IPS-11a (cell line): ENCODE measurements around the gene LMOD2.
"Not testable (repeated sequence)": the region's sequence is repeated elsewhere in the genome, so short reads cannot be mapped to it uniquely, and the experiment has no call there.

Source experiments
- H3K4me3 ChIP-seq: one replicate; pipeline ENCODE4 v1.5.1; 2013; ENCODE audit warnings: low read depth, low read length, control low read depth

LMOD2 gene

DNA sequence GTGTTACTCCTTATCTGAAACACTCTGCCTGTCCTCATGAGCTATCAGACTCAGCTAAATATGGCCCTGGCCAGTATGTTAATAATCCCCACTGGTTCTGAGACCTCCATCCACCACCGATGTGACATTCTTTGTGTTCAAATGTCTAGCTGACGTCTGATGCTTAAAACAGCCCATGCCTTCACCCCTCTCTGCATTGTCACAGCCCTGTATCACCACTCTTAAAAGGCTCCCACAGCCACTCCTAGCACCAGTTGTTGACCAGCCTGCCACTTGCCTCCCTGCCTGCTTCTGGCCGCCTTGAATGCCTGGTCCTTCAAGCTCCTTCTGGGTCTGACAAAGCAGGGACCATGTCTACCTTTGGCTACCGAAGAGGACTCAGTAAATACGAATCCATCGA lies at the start of gene LMOD2:
TSS of gene LMOD2 (plus strand) at position 253 of the 400 bp plus-strand sequence. CDS start at position 351, 98 bp downstream.
- H3K4me3 ChIP-seq, result no peak within 1 kb of the TSS

DNA sequence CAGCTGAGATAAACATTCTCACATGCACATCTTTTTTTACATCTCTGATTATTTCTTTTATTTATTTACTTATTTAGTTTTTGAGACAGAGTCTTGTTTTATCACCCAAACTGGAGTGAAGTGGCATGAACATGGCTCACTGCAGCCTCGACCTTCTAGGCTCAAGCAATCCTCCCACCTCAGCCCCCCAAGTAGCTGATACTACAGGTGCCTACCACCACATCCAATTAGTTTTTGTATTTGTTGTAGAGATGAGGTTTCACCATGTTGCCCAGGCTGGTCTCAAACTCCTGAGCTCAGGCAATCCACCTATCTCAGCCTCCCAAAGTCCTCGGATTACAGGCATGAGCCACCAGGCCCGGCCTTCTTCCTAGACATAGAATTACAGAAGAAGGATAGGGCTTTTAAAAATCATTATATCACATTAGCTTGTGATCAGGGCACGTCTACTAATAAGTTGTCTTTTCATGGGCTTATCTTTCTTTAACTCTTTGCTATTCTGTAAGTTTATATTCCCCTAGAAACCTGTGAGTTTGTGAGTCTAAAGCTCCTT lies 48.2 kb upstream of the LMOD2 start:
- no peak overlapping the region for H3K4me3 ChIP-seq

DNA sequence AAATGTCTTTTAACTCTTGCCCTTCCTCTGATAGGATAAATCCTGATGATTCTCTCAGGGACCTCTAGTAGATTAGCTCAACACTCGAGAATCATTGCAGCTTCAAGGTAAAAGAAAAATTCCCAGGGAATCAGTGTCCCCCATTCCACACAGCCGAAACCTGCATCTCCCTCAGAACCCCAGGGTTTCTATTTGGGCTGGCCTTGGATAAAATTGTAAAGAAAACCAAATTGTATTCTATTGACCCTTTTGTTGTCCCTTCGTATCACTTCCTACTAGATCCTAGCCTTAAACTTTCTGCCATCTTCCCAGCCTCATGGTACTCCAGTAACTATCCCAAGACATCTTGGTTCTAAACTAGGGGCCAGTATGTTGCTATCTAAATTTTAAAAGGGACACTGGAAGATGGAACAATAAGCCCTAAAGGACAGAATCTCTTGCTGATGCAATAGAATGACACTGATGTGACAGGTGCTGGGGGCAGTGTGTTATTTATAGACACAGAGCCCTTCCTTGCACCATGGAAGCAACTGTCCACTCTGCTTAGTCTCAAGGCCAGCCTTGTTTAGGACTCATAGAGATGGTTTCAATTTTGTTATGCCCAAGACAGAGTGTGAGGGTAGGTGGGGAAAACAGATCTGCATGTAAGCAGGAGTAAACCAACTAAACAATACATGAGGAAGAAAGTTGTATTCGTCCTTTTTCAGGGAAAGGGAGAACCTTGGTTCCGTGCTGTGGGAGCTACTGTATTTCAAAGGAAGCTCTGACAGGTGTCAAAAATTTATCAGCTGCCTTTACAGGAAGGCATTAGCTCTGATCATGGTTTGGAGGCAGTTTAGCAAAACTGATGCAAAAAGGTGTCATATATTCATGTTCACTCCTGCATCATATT lies 46.4 kb upstream of the LMOD2 start:
- H3K4me3 ChIP-seq, result no peak overlapping the region

- no peak overlapping the region for H3K4me3 ChIP-seq
Measured at GRCh38 chr7:123609883-123610239, 45.8 kb upstream of the LMOD2 start.

- H3K4me3 ChIP-seq, result no peak overlapping the region
Measured at GRCh38 chr7:123612024-123612423, 43.6 kb upstream of the LMOD2 start.

DNA sequence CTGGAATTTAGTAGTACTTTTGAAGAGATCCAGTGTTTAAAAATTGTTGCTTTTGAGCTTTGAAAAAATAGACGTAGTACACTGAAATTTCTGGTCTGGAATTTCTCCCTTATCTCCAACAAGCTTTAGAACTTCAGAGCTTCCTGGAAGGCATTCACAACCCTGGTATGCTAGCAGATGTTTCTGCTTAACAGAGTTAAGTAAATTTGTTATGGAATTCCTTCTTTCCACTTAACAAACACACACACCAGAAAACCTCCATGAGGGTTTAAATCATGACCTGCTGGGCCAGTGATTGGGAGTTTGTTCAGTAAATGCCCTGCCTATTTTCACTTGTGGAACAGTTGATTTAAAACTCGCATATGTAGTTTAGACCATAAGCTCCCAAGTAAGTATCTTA lies 40.3 kb upstream of the LMOD2 start:
- no peak overlapping the region for H3K4me3 ChIP-seq

- no peak overlapping the region for H3K4me3 ChIP-seq
Measured at GRCh38 chr7:123616223-123616622, 39.4 kb upstream of the LMOD2 start.

- no peak overlapping the region for H3K4me3 ChIP-seq
Measured at GRCh38 chr7:123621707-123622106, 34.0 kb upstream of the LMOD2 start.

GRCh38 chr7:123622660-123623386 lies 32.8 kb upstream of the LMOD2 start:
- H3K4me3 ChIP-seq, result no peak overlapping the region

DNA sequence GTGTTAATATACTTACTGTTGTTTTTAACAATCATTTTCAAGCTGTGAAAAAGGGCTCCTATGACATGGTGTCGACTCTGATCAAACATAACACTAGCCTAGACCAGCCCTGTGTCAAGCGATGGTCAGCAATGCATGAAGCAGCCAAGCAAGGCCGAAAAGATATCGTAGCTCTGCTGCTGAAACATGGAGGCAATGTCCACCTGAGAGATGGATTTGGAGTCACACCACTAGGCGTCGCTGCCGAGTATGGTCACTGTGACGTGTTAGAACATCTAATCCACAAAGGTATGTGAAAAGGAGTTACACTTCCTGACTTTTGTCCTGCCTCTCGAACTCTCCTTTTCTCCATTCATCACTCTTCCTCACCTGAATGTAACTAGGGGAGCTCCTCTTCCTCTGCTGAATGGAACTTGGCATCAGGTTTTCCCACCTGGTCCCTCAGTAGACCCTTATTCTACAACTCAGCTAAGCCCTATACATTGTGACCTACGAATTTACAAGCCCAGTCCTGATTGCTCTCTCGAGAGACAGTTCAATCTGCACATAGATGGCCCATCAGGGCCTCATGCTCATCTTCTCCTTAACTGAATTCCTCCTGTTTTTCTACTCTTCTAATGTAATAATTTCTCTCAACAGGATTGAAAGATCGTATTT lies 31.0 kb upstream of the LMOD2 start:
- H3K4me3 ChIP-seq, result no peak overlapping the region

- H3K4me3 ChIP-seq, result no peak overlapping the region
Measured at GRCh38 chr7:123625254-123625653, 30.4 kb upstream of the LMOD2 start.

GRCh38 chr7:123627851-123628250 lies 27.8 kb upstream of the LMOD2 start:
- H3K4me3 ChIP-seq, result no peak overlapping the region

- no peak overlapping the region for H3K4me3 ChIP-seq
Measured at GRCh38 chr7:123628829-123629228, 26.8 kb upstream of the LMOD2 start.

DNA sequence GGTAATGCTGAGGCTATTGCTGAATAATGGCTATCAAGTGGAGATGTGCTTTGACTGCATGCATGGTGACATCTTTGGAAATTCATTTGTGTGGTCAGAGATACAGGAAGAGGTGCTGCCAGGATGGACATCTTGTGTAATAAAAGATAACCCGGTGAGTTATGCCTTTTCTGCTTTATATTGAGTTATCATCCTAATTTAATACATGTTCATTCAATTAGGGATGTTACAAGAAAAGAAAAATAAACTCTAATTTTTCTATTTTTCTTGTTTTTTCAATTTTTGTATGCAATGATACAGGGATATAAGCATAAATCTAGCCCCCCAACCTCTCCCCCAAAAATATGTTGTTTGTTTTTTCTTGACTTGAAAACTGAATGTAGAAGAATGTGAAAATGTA lies 26.4 kb upstream of the LMOD2 start:
- no peak overlapping the region for H3K4me3 ChIP-seq

GRCh38 chr7:123632808-123633207 lies 22.9 kb upstream of the LMOD2 start:
- no peak overlapping the region for H3K4me3 ChIP-seq

DNA sequence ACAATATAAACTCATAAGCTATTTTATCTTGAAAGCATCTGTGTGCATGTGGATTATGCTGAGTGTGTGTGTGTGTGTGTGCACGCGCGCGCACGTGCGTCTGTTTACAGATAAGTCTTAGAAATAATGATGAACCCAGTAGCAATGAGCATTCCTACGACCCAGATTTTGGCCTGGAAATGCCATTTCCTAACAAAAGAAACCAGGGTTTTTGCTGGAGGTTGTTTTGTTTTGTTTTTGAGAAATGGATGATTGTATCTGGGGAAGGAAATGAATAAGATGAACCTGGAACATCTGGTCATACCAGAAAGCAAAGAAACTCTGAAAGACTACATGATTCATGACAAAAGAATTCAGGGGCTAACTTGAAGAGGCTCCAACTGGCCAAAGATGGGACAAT lies 22.1 kb upstream of the LMOD2 start:
- H3K4me3 ChIP-seq, result no peak overlapping the region

GRCh38 chr7:123634011-123634573 lies 21.6 kb upstream of the LMOD2 start:
- H3K4me3 ChIP-seq, result not testable (repeated sequence)

DNA sequence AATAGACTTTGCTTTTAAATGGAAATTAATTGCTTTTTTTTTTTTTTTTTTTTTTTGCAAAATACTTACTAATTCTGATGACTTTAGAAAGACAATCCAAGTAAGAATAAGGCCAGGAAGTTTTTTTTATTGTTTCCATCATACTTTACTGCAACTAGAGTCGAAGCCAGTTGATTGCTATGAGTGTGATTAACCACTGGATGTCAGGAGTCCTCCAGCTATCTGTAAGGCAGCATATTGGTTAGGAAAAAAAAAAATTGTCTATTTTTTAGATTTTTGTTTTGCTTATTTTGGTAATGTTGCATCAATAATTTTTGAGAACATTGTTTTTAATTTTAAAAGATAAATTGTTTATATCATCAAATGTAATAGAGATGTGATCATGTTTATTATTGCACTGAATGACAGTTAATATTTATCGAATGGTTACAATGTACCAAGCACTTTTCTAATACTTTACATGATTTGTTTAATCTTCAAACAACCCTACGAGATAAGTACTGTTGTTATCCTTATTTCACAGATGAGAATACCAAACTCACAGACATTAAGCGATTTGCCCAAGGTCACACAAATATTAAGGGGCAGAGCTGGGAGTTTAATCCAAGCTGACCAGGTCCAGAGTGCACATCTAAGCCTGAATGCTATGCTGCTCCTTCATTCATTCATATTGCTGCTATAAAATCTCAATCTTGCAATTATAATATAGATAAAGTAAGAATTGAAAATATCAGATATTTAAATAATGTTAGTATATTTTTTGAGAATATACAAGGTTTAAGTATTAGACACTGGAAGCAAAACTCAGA lies 19.9 kb upstream of the LMOD2 start:
- no peak overlapping the region for H3K4me3 ChIP-seq

DNA sequence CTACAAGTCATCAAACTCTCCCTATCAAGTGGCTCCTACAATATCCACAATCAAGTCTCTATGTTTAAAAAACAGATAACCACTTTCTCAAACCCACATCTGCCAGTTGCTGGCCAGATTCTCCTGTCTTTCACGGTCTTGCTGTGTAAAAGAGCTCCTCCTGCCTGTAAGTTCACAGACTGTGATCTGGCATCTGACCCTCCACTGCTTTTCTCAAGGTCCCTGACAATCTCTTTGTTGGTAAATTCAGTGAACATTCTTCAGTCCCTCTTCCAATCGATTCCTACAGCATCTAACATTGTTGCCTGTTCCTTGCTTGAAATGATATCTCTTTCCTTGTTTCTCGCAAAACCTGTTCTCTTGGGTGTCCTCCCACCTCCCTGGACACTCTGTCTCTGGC lies 18.5 kb upstream of the LMOD2 start:
- H3K4me3 ChIP-seq, result no peak overlapping the region

DNA sequence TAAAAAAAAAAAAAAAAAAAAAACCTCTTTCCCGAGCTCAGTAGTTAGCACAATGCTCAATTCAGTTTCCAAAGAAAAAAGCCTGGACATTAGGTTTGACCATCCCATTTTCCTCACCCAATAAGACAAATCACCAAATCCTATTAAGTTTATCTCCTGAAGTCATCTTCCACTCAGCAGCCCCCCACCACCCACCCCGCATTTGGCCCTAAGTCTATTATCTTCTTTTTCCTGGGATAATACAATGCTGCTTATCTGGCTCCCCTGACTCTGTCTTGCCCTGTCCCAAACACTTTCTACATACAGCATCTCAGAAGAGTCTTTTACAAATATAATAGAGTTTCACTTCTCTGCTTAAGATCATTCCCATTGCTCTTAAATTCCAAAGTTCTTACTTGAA lies 17.8 kb upstream of the LMOD2 start:
- H3K4me3 ChIP-seq, result no peak overlapping the region
